MCF 10A (cell line): ENCODE measurements around the gene TGDS. TPM values are rescaled to one million over a fixed set of nuclear protein-coding genes. Genes with fewer than 3 reads are reported as not detected.
A peak's percentile ranks its signal among the peaks of the same experiment; 100 is the strongest.

Experiments
- BruUV-seq: library from RNA; stranded (reverse); fragments of 400-500 nt; replicated peaks from 2 replicates; lab custom pipeline; 2021; lab: Mats Ljungman, UMichigan
- CTCF ChIA-PET: fragments of 300-600 bp; sonication (Branson Sonifier 250); formaldehyde crosslinking; extraction: SDS; loops from one replicate; lab custom pipeline; 2021; ENCODE audit warnings: antibody characterized with exemption, inconsistent platforms; lab: Yijun Ruan, JAX
- POLR2A ChIA-PET: fragments of 300-600, 350-650 bp; sonication (Branson Sonifier 250); formaldehyde crosslinking; extraction: SDS; loops from one replicate; lab custom pipeline; 2020; ENCODE audit warnings: antibody characterized with exemption, inconsistent platforms; lab: Yijun Ruan, JAX
- DNase-seq: peaks from one replicate; pipeline ENCODE4 v3.0.0-alpha.2; 2018; ENCODE audit not compliant: unreplicated experiment
- H3K27ac Mint-ChIP-seq: one replicate; pipeline ENCODE4 v1.8.0; 2022; ENCODE audit warnings: mild to moderate bottlenecking, low read depth, mixed read lengths; ENCODE audit not compliant: unreplicated experiment
- H3K27me3 Mint-ChIP-seq: one replicate; pipeline ENCODE4 v1.8.0; 2022; ENCODE audit warnings: mixed read lengths; ENCODE audit not compliant: insufficient read depth, unreplicated experiment
- H3K36me3 Mint-ChIP-seq: one replicate; pipeline ENCODE4 v1.8.0; 2022; ENCODE audit warnings: mild to moderate bottlenecking, moderate library complexity, mixed read lengths; ENCODE audit not compliant: insufficient read depth, unreplicated experiment
- H3K4me1 Mint-ChIP-seq: one replicate; pipeline ENCODE4 v1.8.0; 2022; ENCODE audit warnings: mixed read lengths; ENCODE audit not compliant: insufficient read depth, unreplicated experiment
- H3K4me3 Mint-ChIP-seq: one replicate; pipeline ENCODE4 v1.8.0; 2022; ENCODE audit warnings: mild to moderate bottlenecking, moderate library complexity, mixed read lengths; ENCODE audit not compliant: unreplicated experiment
- H3K9me3 Mint-ChIP-seq: one replicate; pipeline ENCODE4 v1.8.0; 2022; ENCODE audit warnings: mixed read lengths; ENCODE audit not compliant: unreplicated experiment
- CTCF ChIP-seq: fragments of 200-600 bp; IDR thresholded peaks from one replicate; pipeline ENCODE4 v1.8.0; 2022; ENCODE audit warnings: antibody characterized with exemption, mild to moderate bottlenecking; ENCODE audit not compliant: unreplicated experiment
- intact Hi-C: fragments of 100-400 bp; cut with micrococcal nuclease; formaldehyde crosslinking; loops from 2 replicates; pipeline ENCODE4 v1.14.1; 2022
- total RNA-seq: library from RNA; stranded (reverse); gene quantifications from 2 replicates; pipeline ENCODE4 v1.2.3, GENCODE V29; 2022

The TGDS gene
- total RNA-seq, 1 experiment from 2014 or later, result 14.1 TPM

- DNase-seq, result no peak
- CTCF ChIA-PET, result interaction anchor here (0.7 to 11.3 kb wide), 7 partner anchors 188 to 850 kb away, joined by 3 to 240 read pairs (median 5); no protein-coding TSS in a partner anchor
- no peak for TF ChIP-seq CTCF
- Mint-ChIP-seq H3K27ac (no peak overlapping the region), H3K4me3 (no peak overlapping the region), H3K4me1 (no peaks in the 10 kb centered on the region), H3K9me3 (no peaks in the 10 kb centered on the region), H3K36me3 (peaks cover 66% of the 10 kb centered on the region), H3K27me3 (no peaks in the 10 kb centered on the region)
- POLR2A ChIA-PET, result no interaction called here
- no TSS peak for BruUV-seq
- intact Hi-C loops, result no loop called here
Measured at GRCh38 chr13:94623316-94623715, 27.4 kb upstream of the TGDS start.

- no peak for TF ChIP-seq CTCF
- H3K27ac Mint-ChIP-seq, result no peak overlapping the region
- POLR2A ChIA-PET, result interaction anchor here (0.6 to 1.2 kb wide), 2 partner anchors 534 to 760 kb away, joined by 3 to 5 read pairs; no protein-coding TSS in a partner anchor
- DNase-seq, result no peak
- peaks cover 63% of the 10 kb centered on the region for H3K36me3 Mint-ChIP-seq
- H3K9me3 Mint-ChIP-seq, result no peaks in the 10 kb centered on the region
- no TSS peak for BruUV-seq
- no peaks in the 10 kb centered on the region for H3K27me3 Mint-ChIP-seq
- H3K4me3 Mint-ChIP-seq, result no peak overlapping the region
- no peaks in the 10 kb centered on the region for H3K4me1 Mint-ChIP-seq
- intact Hi-C loops, result no loop called here
- CTCF ChIA-PET, result interaction anchor here (0.6 to 11.3 kb wide), 8 partner anchors 28 to 784 kb away, joined by 3 to 240 read pairs (median 4); no protein-coding TSS in a partner anchor
Measured at GRCh38 chr13:94622344-94622743, 26.4 kb upstream of the TGDS start.

GRCh38 chr13:94620286-94620896 lies 24.4 kb upstream of the TGDS start:
- Mint-ChIP-seq H3K4me1 (no peaks in the 10 kb centered on the region), H3K27ac (no peak overlapping the region), H3K36me3 (peaks cover 51% of the 10 kb centered on the region), H3K4me3 (no peak overlapping the region), H3K9me3 (no peaks in the 10 kb centered on the region), H3K27me3 (no peaks in the 10 kb centered on the region)
- TF ChIP-seq CTCF, result peak; percentile 69
- BruUV-seq, result no TSS peak
- POLR2A ChIA-PET, result interaction anchor here (0.7 to 1.7 kb wide), 8 partner anchors 15 to 534 kb away, joined by 3 to 7 read pairs (median 4); partner anchors contain the start of genes GPR180 and TGDS
- CTCF ChIA-PET, result interaction anchor here (0.5 to 11.3 kb wide), 53 partner anchors 8 to 1016 kb away, joined by 3 to 240 read pairs (median 4); partner anchors contain the start of genes GPR180 and TGDS
- peak; percentile 60 for DNase-seq
- intact Hi-C loops, result loop anchor here (1.0 kb wide), 3 partner anchors 55 to 784 kb away; no protein-coding TSS in a partner anchor

- BruUV-seq, result no TSS peak
- Mint-ChIP-seq H3K36me3 (peaks cover 30% of the 10 kb centered on the region), H3K4me1 (no peaks in the 10 kb centered on the region), H3K27me3 (no peaks in the 10 kb centered on the region), H3K27ac (no peak overlapping the region), H3K4me3 (no peak overlapping the region), H3K9me3 (no peaks in the 10 kb centered on the region)
- CTCF ChIA-PET, result interaction anchor here (0.6 to 11.3 kb wide), 50 partner anchors 9 to 1720 kb away, joined by 3 to 240 read pairs (median 4); no protein-coding TSS in a partner anchor
- intact Hi-C loops, result loop anchor here (1.0 kb wide), 1 partner anchor 182 kb away; no protein-coding TSS in a partner anchor
- POLR2A ChIA-PET, result interaction anchor here (0.6 to 1.6 kb wide), 7 partner anchors 13 to 267 kb away, joined by 3 to 6 read pairs (median 3); partner anchors contain the start of gene GPR180
- peak; percentile 70 for TF ChIP-seq CTCF
- DNase-seq, result peak; percentile 54
Measured at GRCh38 chr13:94617389-94618000, 21.5 kb upstream of the TGDS start.
